Fibroblast of skin of left quadriceps (primary cell): ENCODE data around the gene JAM3.

Experiments used
- DNase-seq, 2 experiments: peaks; one replicate each; pipeline ENCODE4 v3.0.0-alpha.2; 2013; ENCODE audit warnings: low read depth in 2 of 2

JAM3 gene

GRCh38 chr11:134068829-134069425, at the start of gene JAM3:
JAM3 (plus strand) TSS chr11:134069072; CDS start chr11:134069084, 12 bp downstream.
- peak; percentile 76 to 80 for DNase-seq

GRCh38 chr11:134019500-134019899, 49.4 kb upstream of the JAM3 start:
- DNase-seq: no peak

GRCh38 chr11:134020598-134020997, 48.3 kb upstream of the JAM3 start:
- no peak for DNase-seq

GRCh38 chr11:134021326-134021725, 47.5 kb upstream of the JAM3 start:
- DNase-seq: no peak

- DNase-seq: no peak
These were observed 46.1 kb upstream of the JAM3 start for GRCh38 chr11:134022748-134023147.

GRCh38 chr11:134024420-134025081, 44.3 kb upstream of the JAM3 start:
- no peak for DNase-seq

GRCh38 chr11:134025082-134025429, 43.8 kb upstream of the JAM3 start:
- no peak for DNase-seq

GRCh38 chr11:134026655-134027343, 42.1 kb upstream of the JAM3 start:
- DNase-seq: no peak

- no peak for DNase-seq
These were observed 41.2 kb upstream of the JAM3 start for GRCh38 chr11:134027671-134028070.

GRCh38 chr11:134028368-134028920, 40.4 kb upstream of the JAM3 start:
- DNase-seq: no peak

GRCh38 chr11:134030853-134031252, 38.0 kb upstream of the JAM3 start:
- no peak for DNase-seq

- no peak for DNase-seq
These were observed 36.8 kb upstream of the JAM3 start for GRCh38 chr11:134032043-134032442.

GRCh38 chr11:134032501-134033091, 36.3 kb upstream of the JAM3 start:
- no peak for DNase-seq

GRCh38 chr11:134033276-134033675, 35.6 kb upstream of the JAM3 start:
- no peak for DNase-seq

- DNase-seq: peak; percentile 39 to 56
These were observed 35.0 kb upstream of the JAM3 start for GRCh38 chr11:134033696-134034491.

GRCh38 chr11:134034496-134035381, 34.1 kb upstream of the JAM3 start:
- DNase-seq: no peak

GRCh38 chr11:134036492-134037045, 32.3 kb upstream of the JAM3 start:
- no peak for DNase-seq

GRCh38 chr11:134037046-134037908, 31.6 kb upstream of the JAM3 start:
- DNase-seq: peak; percentile 51 to 56

GRCh38 chr11:134038897-134039470, 29.9 kb upstream of the JAM3 start:
- DNase-seq: no peak
